Natural killer cell (primary cell): ENCODE results near the gene TPM4. TPM values are rescaled to one million over a fixed set of nuclear protein-coding genes. Genes with fewer than 3 reads are reported as not detected.

Experiments
- ATAC-seq, 3 donors: fragments of 150-1000 bp in 2 of 3; fragments of 200-7000 bp in 1 of 3; cut with Tn5 transposase; 1 replicate in 1 of 3; 2 replicates in 2 of 3; pipeline ENCODE4 v1.10.0; 2021; ENCODE audit warnings: mild to moderate bottlenecking in 2 of 3, moderate library complexity in 2 of 3
- DNase-seq, 2 donors: peaks; one replicate each; pipeline versions ENCODE4 v3.0.0 to v3.0.0-alpha.2; 2013 to 2021; ENCODE audit warnings: mixed read lengths in 1 of 2
- H3K27ac ChIP-seq: one replicate; pipeline ENCODE4 v1.5.1; 2013; ENCODE audit warnings: mild to moderate bottlenecking, low read length
- H3K27me3 ChIP-seq: one replicate; pipeline ENCODE4 v1.6.1; 2013; ENCODE audit warnings: low read length; ENCODE audit not compliant: control insufficient read depth, insufficient read depth
- H3K36me3 ChIP-seq: one replicate; pipeline ENCODE4 v1.6.1; 2013; ENCODE audit warnings: low read length; ENCODE audit not compliant: control insufficient read depth, insufficient read depth
- H3K4me1 ChIP-seq: one replicate; pipeline ENCODE4 v1.6.1; 2013; ENCODE audit warnings: low read length; ENCODE audit not compliant: control insufficient read depth, insufficient read depth
- H3K4me3 ChIP-seq: one replicate; pipeline ENCODE4 v1.5.1; 2013; ENCODE audit warnings: low read length
- H3K9me3 ChIP-seq: one replicate; pipeline ENCODE4 v1.6.1; 2013; ENCODE audit warnings: low read length; ENCODE audit not compliant: control insufficient read depth, insufficient read depth
- H3K27ac Mint-ChIP-seq, 2 donors: one replicate each; pipeline ENCODE4 v1.8.0; 2022; ENCODE audit warnings: mild to moderate bottlenecking in 2 of 2, mixed read lengths in 2 of 2, moderate library complexity in 1 of 2
- H3K27me3 Mint-ChIP-seq, 2 donors: one replicate each; pipeline ENCODE4 v1.8.0; 2022; ENCODE audit warnings: low read depth in 2 of 2, mixed read lengths in 2 of 2
- H3K36me3 Mint-ChIP-seq: one replicate; pipeline ENCODE4 v1.8.0; 2022; ENCODE audit warnings: mixed read lengths
- H3K4me1 Mint-ChIP-seq, 2 donors: one replicate each; pipeline ENCODE4 v1.8.0; 2022; ENCODE audit warnings: mixed read lengths in 2 of 2
- H3K4me3 Mint-ChIP-seq: one replicate; pipeline ENCODE4 v1.8.0; 2022; ENCODE audit warnings: mild to moderate bottlenecking, moderate library complexity, mixed read lengths
- H3K9me3 Mint-ChIP-seq, 2 donors: one replicate each; pipeline ENCODE4 v1.8.0; 2022; ENCODE audit warnings: mixed read lengths in 2 of 2
- CTCF ChIP-seq: fragments of 200-600 bp; IDR thresholded peaks from one replicate; pipeline ENCODE4 v1.8.0; 2022; ENCODE audit warnings: antibody characterized with exemption
- WGBS: methylation state at CpG from one replicate; pipeline ENCODE4 v1.1.7; 2013; ENCODE audit warnings: missing lambda C conversion rate; ENCODE audit not compliant: insufficient coverage; 5-methylcytosine and 5-hydroxymethylcytosine counted together
- intact Hi-C: fragments of 100-400 bp; cut with micrococcal nuclease; formaldehyde crosslinking; loops from one replicate; pipeline ENCODE4 v1.14.2; 2022
- total RNA-seq, 4 donors: library from RNA; stranded (reverse); fragments of 120-200 nt in 1 of 4; gene quantifications; one replicate each; pipeline versions ENCODE4 v1.2.3 to v1.2.4, GENCODE V29; 2013 to 2022

TPM4 gene
- total RNA-seq, 3 donors from 2014 or later (not counting 1 experiment from before 2014, with no cell fraction given) = 239 to 283 (median 266) TPM

- H3K27me3 Mint-ChIP-seq = no peaks in the 10 kb centered on the region
- TF ChIP-seq CTCF = no peak
- peaks cover 22 to 34% of the 10 kb centered on the region in 2 donors for H3K4me1 Mint-ChIP-seq
- H3K27ac Mint-ChIP-seq = peak overlapping the region; percentile 89 to 94
- H3K36me3 Mint-ChIP-seq = no peaks in the 10 kb centered on the region
- DNase-seq (no peak), ATAC-seq (no peak)
- Histone ChIP-seq H3K27me3 (no peaks in the 10 kb centered on the region), H3K36me3 (no peaks in the 10 kb centered on the region), H3K9me3 (no peaks in the 10 kb centered on the region), H3K4me3 (no peak overlapping the region), H3K4me1 (peaks cover 44% of the 10 kb centered on the region), H3K27ac (no peak overlapping the region)
- intact Hi-C loops = loop anchor here (10.0 kb wide), 1 partner anchor 511 kb away; no protein-coding TSS in a partner anchor
- H3K4me3 Mint-ChIP-seq = no peak overlapping the region
- H3K9me3 Mint-ChIP-seq = no peaks in the 10 kb centered on the region
- 90% methylated on average over 7 of the region's 7 CpGs for WGBS
Observed at GRCh38 chr19:16073481-16073880, 2.8 kb upstream of the TPM4 start.

- Histone ChIP-seq H3K4me1 (peaks cover 46% of the 10 kb centered on the region), H3K27me3 (no peaks in the 10 kb centered on the region), H3K4me3 (no peak overlapping the region), H3K36me3 (no peaks in the 10 kb centered on the region), H3K9me3 (no peaks in the 10 kb centered on the region), H3K27ac (peak overlapping the region; percentile 14)
- ATAC-seq = no peak
- H3K27me3 Mint-ChIP-seq = no peaks in the 10 kb centered on the region
- H3K4me1 Mint-ChIP-seq = peaks cover 27 to 39% of the 10 kb centered on the region in 2 donors
- no peak for TF ChIP-seq CTCF
- DNase-seq = peak in 1 of 2 donors; percentile 65
- H3K36me3 Mint-ChIP-seq = no peaks in the 10 kb centered on the region
- H3K9me3 Mint-ChIP-seq = no peaks in the 10 kb centered on the region
- peak overlapping the region; percentile 89 to 94 for H3K27ac Mint-ChIP-seq
- 89% methylated on average over 1 of the region's 3 CpGs for WGBS
- intact Hi-C loops = loop anchor here (10.0 kb wide), 1 partner anchor 511 kb away; no protein-coding TSS in a partner anchor
- H3K4me3 Mint-ChIP-seq = peak overlapping the region; percentile 87
Observed at GRCh38 chr19:16073988-16074387, 2.3 kb upstream of the TPM4 start.

GRCh38 chr19:16074488-16075365, 1.6 kb upstream of the TPM4 start:
- Histone ChIP-seq H3K27ac (peak overlapping the region; percentile 93), H3K9me3 (no peaks in the 10 kb centered on the region), H3K36me3 (no peaks in the 10 kb centered on the region), H3K4me1 (peaks cover 46% of the 10 kb centered on the region), H3K4me3 (no peak overlapping the region), H3K27me3 (no peaks in the 10 kb centered on the region)
- H3K9me3 Mint-ChIP-seq = no peaks in the 10 kb centered on the region
- no peaks in the 10 kb centered on the region for H3K36me3 Mint-ChIP-seq
- peaks cover 35 to 47% of the 10 kb centered on the region in 2 donors for H3K4me1 Mint-ChIP-seq
- no peak for DNase-seq
- H3K27me3 Mint-ChIP-seq = no peaks in the 10 kb centered on the region
- intact Hi-C loops = loop anchor here (5.0 to 10.0 kb wide), 3 partner anchors 253 to 510 kb away; no protein-coding TSS in a partner anchor
- no peak for TF ChIP-seq CTCF
- no peak for ATAC-seq
- WGBS = 96% methylated on average over 10 of the region's 10 CpGs
- peak overlapping the region; percentile 87 for H3K4me3 Mint-ChIP-seq
- H3K27ac Mint-ChIP-seq = peak overlapping the region; percentile 89 to 94
